Measurements from ENCODE around the gene NPC2. TPM values are rescaled to one million over a fixed set of nuclear protein-coding genes. Genes with fewer than 3 reads are reported as not detected.

The NPC2 gene
- total and polyA plus RNA-seq, 7 donors: 176 to 273 (median 228) TPM

DNA sequence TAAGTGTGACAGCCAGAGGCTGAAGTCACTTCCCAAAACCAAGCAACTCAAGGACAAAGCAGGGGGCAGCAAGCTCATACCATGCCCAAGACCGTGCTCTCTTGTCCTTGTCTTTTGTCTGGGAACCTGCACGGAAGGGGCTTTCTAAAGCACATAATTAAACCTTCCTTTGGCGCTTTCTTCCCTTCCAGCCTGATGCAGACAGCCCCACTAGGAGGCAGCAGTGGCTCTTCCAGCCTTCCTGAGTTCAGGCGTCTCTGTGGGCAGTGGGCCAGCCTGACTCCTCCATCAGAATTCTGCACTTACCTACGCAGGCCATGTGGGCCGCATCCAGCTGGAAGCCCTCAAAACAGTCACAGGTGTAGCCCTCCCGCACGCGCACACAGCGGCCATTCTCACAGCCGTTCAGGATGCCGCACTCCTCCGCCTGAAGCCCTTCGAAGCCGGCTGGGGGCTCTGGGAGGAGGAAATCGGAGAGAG lies 8.1 kb upstream of the NPC2 start:
- peak; percentile 92 for DNase-seq
- H3K4me1 ChIP-seq: peaks cover 0 to 4% (median 0%) of the 10 kb centered on the region in 4 donors
- no peaks in the 10 kb centered on the region for H3K27me3 ChIP-seq
- H3K36me3 ChIP-seq: peaks cover 0 to 4% (median 0%) of the 10 kb centered on the region in 4 donors
- peak overlapping the region in 1 of 4 donors; percentile 5 for H3K27ac ChIP-seq
- TF ChIP-seq, protein P1, sequence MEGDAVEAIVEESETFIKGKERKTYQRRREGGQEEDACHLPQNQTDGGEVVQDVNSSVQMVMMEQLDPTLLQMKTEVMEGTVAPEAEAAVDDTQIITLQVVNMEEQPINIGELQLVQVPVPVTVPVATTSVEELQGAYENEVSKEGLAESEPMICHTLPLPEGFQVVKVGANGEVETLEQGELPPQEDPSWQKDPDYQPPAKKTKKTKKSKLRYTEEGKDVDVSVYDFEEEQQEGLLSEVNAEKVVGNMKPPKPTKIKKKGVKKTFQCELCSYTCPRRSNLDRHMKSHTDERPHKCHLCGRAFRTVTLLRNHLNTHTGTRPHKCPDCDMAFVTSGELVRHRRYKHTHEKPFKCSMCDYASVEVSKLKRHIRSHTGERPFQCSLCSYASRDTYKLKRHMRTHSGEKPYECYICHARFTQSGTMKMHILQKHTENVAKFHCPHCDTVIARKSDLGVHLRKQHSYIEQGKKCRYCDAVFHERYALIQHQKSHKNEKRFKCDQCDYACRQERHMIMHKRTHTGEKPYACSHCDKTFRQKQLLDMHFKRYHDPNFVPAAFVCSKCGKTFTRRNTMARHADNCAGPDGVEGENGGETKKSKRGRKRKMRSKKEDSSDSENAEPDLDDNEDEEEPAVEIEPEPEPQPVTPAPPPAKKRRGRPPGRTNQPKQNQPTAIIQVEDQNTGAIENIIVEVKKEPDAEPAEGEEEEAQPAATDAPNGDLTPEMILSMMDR (IDR thresholded peaks at IDR 0.05): peak; percentile 20 to 61 (median 46)
- TF ChIP-seq POLR2A (IDR thresholded peaks at IDR 0.05) (no peak), EP300 (IDR thresholded peaks at IDR 0.05) (no peak), POLR2AphosphoS5 (IDR thresholded peaks at IDR 0.05) (peak in 2 of 4 donors; percentile 37 to 45)
- WGBS, 2 donors: 68 to 81% methylated on average over 16 of the region's 16 CpGs
- H3K9me3 ChIP-seq: no peaks in the 10 kb centered on the region
- H3K4me3 ChIP-seq: no peak overlapping the region
- intact Hi-C loops (cut with DNase I): loop anchor here (1.0 to 5.0 kb wide), 2 partner anchors 66 to 111 kb away; partner anchors contain the start of gene LTBP2

DNA sequence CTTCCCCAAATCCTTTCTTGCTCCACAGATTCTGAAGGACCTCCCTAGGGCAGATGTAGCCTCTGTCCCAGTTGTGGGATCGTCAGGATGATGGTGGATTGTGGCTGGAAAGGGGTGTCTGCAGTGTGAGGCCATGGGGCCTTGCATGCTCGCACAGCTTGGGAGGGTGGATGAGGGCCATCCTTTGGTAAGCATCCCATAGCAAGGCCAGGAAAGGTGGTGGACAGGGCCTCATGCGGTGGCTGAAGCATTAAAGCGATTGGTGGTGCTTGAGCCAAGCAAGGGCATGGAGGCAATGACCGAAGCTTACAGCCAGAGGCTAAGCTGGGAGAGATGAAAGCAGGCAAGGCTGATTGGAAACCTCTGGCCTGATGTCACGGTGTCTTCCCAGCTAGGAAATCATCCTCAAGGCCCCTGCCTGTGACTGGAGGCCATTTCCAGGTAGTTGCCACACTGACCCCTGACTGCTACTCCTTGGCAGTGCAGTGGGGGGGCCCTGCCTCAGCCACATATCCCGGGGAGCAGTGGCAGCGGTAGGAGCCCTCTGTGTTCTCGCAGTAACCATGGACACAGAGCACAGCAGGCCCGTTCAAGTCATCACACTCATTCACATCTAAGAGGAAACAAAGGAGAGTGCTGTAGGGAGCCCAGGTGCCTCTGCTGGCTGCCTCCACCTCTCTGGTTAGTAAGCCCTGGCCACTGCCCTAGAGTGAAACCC lies 7.5 kb upstream of the NPC2 start:
- DNase-seq: peak; percentile 56
- no peak overlapping the region for H3K4me3 ChIP-seq
- no peaks in the 10 kb centered on the region for H3K27me3 ChIP-seq
- H3K36me3 ChIP-seq: peaks cover 0 to 7% (median 0%) of the 10 kb centered on the region in 4 donors
- WGBS, 2 donors: 88 to 92% methylated on average over 10 of the region's 10 CpGs
- no peak for TF ChIP-seq POLR2A (IDR thresholded peaks at IDR 0.05)
- TF ChIP-seq POLR2AphosphoS5 (IDR thresholded peaks at IDR 0.05): no peak
- TF ChIP-seq, protein P1 (IDR thresholded peaks at IDR 0.05): no peak
- no peak for TF ChIP-seq EP300 (IDR thresholded peaks at IDR 0.05)
- H3K27ac ChIP-seq: no peak overlapping the region
- peaks cover 0 to 4% (median 0%) of the 10 kb centered on the region in 4 donors for H3K4me1 ChIP-seq
- intact Hi-C loops (cut with DNase I): loop anchor here (1.0 to 5.0 kb wide), 2 partner anchors 67 to 112 kb away; partner anchors contain the start of gene LTBP2
- no peaks in the 10 kb centered on the region for H3K9me3 ChIP-seq

DNA sequence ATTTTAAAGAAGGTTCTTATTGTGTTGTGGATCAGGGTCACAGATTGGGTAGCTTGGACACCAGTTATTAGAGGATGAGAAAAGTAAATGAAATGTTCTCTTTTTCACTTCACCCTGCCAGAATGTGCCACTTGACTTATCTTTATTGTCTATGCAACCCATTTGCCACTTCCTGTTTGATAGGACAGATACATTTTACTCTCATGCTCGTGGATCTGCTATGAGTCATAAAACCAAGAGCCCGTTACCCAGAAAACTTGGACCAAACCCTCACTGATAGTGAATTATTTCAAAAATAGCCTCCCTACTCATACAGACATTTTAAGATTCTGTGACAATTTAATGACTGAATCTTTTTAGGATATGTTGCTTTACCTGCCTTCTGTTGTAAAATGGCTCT lies 2.3 kb upstream of the NPC2 start:
- Histone ChIP-seq H3K36me3 (peaks cover 0 to 13% (median 0%) of the 10 kb centered on the region in 4 donors), H3K4me3 (no peak overlapping the region), H3K27me3 (no peaks in the 10 kb centered on the region), H3K4me1 (peaks cover 0 to 28% (median 20%) of the 10 kb centered on the region in 4 donors), H3K9me3 (no peaks in the 10 kb centered on the region), H3K27ac (no peak overlapping the region)
- TF ChIP-seq EP300 (IDR thresholded peaks at IDR 0.05) (no peak), POLR2AphosphoS5 (IDR thresholded peaks at IDR 0.05) (no peak), POLR2A (IDR thresholded peaks at IDR 0.05) (no peak)
- TF ChIP-seq, protein P1 (IDR thresholded peaks at IDR 0.05): no peak
- WGBS, 2 donors: 55 to 68% methylated on average over 2 of the region's 2 CpGs
- DNase-seq: no peak
- intact Hi-C loops (cut with DNase I): loop anchor here (10.0 kb wide), 1 partner anchor 411 kb away; the partner anchor contains the start of genes ALDH6A1 and LIN52

DNA sequence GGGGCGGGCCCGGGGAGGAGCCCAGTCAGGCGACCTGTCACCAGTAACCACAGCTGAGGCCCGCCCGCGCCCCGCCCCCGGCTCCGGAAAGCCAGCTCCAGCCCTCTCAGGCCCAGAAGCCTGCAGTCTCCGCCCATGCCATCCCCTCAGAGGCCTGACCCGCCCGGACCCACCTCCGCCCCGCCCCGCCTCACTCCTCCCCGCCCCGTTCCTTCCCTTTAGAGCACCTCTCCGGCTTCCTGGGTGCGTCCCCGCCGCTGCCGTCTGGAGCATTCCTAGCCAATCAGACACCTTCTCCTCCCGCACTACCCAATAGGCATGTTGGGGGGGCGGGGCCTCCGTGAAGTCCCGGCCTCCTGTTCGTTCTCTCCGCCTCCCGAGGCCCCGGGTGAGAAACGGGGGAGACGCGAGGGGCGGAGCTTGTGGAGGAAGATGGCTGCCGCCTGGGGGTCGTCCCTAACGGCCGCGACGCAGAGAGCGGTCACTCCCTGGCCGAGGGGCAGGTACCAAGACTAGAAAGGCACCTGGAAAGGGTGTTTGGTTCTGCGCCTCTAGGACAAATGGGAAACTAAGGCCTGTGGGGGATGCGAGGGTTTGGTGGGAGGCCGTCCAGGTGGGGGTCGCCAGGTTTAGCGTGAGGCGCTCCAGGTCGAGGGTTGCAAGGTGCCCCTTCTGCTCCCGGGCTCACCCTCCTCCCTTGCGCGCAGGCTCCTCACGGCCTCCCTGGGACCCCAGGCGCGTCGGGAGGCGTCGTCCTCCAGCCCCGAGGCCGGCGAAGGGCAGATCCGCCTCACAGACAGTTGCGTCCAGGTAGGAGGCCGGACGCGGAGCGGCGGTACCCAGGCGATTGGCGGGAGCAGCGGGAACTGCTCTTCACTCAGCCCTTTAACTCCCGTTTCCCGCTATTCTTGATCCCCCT lies 497 bp upstream of the NPC2 start, which contains the start of gene ISCA2:
Gene ISCA2, plus strand, starts transcription at position 423 of the 919 bp plus-strand sequence. Its CDS starts 10 bp downstream, at position 433.
- intact Hi-C loops (cut with DNase I): loop anchor here (5.0 to 10.0 kb wide), 2 partner anchors 131 to 409 kb away; partner anchors contain the start of genes ALDH6A1 and LIN52
- Histone ChIP-seq H3K9me3 (no peaks in the 10 kb centered on the region), H3K36me3 (peaks cover 0 to 13% (median 0%) of the 10 kb centered on the region in 4 donors), H3K4me1 (peaks cover 0 to 29% (median 23%) of the 10 kb centered on the region in 4 donors), H3K4me3 (peak within 1 kb of the TSS; percentile 89 to 97 (median 91)), H3K27ac (peak within 1 kb of the TSS; percentile 93 to 97 (median 94)), H3K27me3 (no peaks in the 10 kb centered on the region)
- 1% methylated on average over 73 of the region's 73 CpGs for WGBS, 2 donors
- DNase-seq: peak; percentile 100
- TF ChIP-seq, protein P1 (IDR thresholded peaks at IDR 0.05): no peak
- peak; percentile 57 to 80 (median 75) for TF ChIP-seq POLR2AphosphoS5 (IDR thresholded peaks at IDR 0.05)
- TF ChIP-seq POLR2A (IDR thresholded peaks at IDR 0.05): peak; percentile 51 to 60

Data from sigmoid colon (tissue), 7 donors.